Measurements from ENCODE around the gene ARL4D. TPM values are rescaled to one million over a fixed set of nuclear protein-coding genes. Genes with fewer than 3 reads are reported as not detected.

The ARL4D gene
- total and polyA plus RNA-seq, 12 donors, result 2.5 to 13.5 (median 4.1) TPM

DNA sequence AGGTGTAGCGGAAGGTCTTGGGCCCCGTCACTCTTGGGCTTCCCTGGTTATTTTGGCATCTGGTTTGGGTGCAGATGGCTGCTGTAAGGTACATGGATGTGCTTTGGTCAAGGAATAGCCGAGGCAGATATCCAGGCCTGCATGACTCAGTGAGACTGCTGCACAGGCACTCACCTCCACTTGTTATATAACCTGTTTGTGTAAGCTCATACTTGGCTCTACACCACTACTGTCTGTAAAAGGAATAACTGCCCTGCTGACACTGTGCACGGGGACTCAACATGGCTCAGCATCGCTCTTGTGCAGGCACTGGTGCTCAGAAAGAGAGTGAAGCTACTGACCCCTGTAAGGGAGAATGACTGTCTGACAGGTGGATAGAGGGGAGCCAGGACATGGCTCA lies 42.3 kb upstream of the ARL4D start:
- Histone ChIP-seq H3K27me3 (no peaks in the 10 kb centered on the region), H3K36me3 (no peaks in the 10 kb centered on the region), H3K9me3 (peaks cover 0 to 2% (median 0%) of the 10 kb centered on the region in 11 donors), H3K4me1 (peaks cover 0 to 30% (median 23%) of the 10 kb centered on the region in 9 donors), H3K4me3 (no peak overlapping the region), H3K27ac (no peak overlapping the region)
- WGBS, 2 donors, result 93 to 96% methylated on average over 5 of the region's 5 CpGs
- ATAC-seq, result no peak
- intact Hi-C loops (cut with DNase I), result no loop called here
- DNase-seq, result no peak
- TF ChIP-seq, protein P1, sequence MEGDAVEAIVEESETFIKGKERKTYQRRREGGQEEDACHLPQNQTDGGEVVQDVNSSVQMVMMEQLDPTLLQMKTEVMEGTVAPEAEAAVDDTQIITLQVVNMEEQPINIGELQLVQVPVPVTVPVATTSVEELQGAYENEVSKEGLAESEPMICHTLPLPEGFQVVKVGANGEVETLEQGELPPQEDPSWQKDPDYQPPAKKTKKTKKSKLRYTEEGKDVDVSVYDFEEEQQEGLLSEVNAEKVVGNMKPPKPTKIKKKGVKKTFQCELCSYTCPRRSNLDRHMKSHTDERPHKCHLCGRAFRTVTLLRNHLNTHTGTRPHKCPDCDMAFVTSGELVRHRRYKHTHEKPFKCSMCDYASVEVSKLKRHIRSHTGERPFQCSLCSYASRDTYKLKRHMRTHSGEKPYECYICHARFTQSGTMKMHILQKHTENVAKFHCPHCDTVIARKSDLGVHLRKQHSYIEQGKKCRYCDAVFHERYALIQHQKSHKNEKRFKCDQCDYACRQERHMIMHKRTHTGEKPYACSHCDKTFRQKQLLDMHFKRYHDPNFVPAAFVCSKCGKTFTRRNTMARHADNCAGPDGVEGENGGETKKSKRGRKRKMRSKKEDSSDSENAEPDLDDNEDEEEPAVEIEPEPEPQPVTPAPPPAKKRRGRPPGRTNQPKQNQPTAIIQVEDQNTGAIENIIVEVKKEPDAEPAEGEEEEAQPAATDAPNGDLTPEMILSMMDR (IDR thresholded peaks at IDR 0.05), result no peak

DNA sequence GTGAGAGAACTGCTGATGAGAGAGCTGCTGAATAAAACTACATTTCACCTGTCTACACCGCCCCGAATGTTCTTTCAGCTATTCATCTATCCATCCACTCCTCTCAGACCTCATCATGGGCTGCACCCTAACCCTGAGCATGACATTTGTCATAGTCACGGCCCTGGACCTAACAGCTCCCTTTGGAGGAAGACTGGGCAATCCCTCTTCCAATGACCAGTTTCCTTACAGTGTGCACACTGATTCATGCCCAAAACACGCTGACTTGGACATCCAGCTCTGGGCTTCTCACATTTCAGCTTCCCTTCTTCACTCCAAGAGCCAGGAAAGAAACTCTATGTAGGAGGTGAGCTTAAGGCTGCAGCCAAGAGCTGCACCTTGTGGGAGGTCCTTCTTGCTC lies 41.8 kb upstream of the ARL4D start:
- Histone ChIP-seq H3K36me3 (no peaks in the 10 kb centered on the region), H3K4me1 (peaks cover 0 to 32% (median 25%) of the 10 kb centered on the region in 9 donors), H3K27ac (no peak overlapping the region), H3K4me3 (no peak overlapping the region), H3K27me3 (no peaks in the 10 kb centered on the region), H3K9me3 (no peaks in the 10 kb centered on the region)
- 70 to 84% methylated on average over 4 of the region's 4 CpGs for WGBS, 2 donors
- DNase-seq, result no peak
- intact Hi-C loops (cut with DNase I), result no loop called here
- ATAC-seq, result no peak
- TF ChIP-seq, protein P1 (IDR thresholded peaks at IDR 0.05), result no peak

DNA sequence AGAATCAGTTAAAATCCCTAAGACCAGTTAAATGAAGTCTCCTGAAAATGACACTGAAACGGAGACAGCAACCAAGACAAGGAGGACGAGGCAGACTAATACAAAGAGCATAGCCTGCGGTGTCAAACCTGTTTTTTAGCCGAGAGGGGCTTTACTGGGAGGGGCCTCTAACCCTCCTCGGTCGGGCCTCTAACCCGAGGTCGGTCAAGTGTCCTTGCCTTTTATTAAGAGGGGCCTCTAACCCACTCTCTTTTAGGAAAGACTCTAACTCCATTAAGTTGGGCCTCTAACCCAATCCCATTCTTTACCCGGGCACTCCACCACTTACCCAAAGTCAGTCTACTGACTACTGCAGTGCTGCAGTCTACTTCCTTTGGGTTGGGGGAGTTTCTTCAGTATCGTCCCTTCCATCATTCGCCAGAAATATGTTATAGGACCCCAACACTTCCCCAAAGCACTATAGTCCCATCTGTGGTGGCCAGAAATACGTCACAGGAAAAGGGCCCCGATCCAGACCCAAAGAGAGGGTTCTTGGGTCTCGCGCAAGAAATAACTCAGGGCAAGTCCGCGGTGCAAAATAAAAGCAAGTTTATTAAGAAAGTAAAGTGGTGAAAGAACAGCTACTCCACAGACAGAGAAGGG lies 39.2 kb upstream of the ARL4D start:
- no peaks in the 10 kb centered on the region for H3K27me3 ChIP-seq
- peaks cover 0 to 20% (median 18%) of the 10 kb centered on the region in 9 donors for H3K4me1 ChIP-seq
- H3K4me3 ChIP-seq, result peak overlapping the region in 8 of 10 donors; percentile 45 to 72 (median 64)
- WGBS, 2 donors, result 70 to 80% methylated on average over 17 of the region's 17 CpGs
- no peak for DNase-seq
- intact Hi-C loops (cut with DNase I), result loop anchor here in 2 of 10 donors (2.0 to 10.0 kb wide), 3 partner anchors 29 to 335 kb away; partner anchors contain the start of genes RND2 (in 1 of the 2) and VAT1 (in 1 of the 2)
- no peaks in the 10 kb centered on the region for H3K36me3 ChIP-seq
- TF ChIP-seq, protein P1 (IDR thresholded peaks at IDR 0.05), result no peak
- no peaks in the 10 kb centered on the region for H3K9me3 ChIP-seq
- ATAC-seq, result no peak
- H3K27ac ChIP-seq, result peak overlapping the region in 9 of 10 donors; percentile 75 to 99 (median 96)

DNA sequence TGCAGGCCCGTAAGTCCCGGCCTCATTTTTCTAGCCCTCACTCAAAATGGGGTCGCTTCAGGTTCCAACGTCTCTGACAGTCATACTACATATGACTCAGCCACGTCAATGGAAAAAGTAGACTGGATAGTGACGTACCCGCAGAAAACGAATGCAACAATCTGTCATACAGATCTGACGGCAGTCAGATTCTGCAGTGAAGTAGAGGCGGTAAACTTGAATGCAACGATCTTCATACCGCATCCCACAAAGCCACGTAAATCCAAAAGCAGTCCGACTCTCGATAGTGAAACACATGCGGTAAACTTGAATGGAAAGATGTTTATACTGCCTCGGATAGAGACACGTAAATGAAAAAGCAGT lies 38.4 kb upstream of the ARL4D start:
- intact Hi-C loops (cut with DNase I), result loop anchor here in 2 of 10 donors (2.0 to 10.0 kb wide), 3 partner anchors 28 to 336 kb away; partner anchors contain the start of genes RND2 (in 1 of the 2) and VAT1 (in 1 of the 2)
- H3K27me3 ChIP-seq, result no peaks in the 10 kb centered on the region

More for the DNA sequence above, 38.4 kb upstream of the ARL4D start:
- DNase-seq (peak in 1 of 2 donors; percentile 66), ATAC-seq (peak in 7 of 8 donors; percentile 13 to 46 (median 40))
- Histone ChIP-seq H3K27ac (peak overlapping the region; percentile 75 to 99 (median 94)), H3K4me3 (peak overlapping the region; percentile 40 to 72 (median 62)), H3K9me3 (no peaks in the 10 kb centered on the region), H3K4me1 (peaks cover 0 to 20% (median 18%) of the 10 kb centered on the region in 9 donors), H3K36me3 (no peaks in the 10 kb centered on the region)
- TF ChIP-seq, protein P1 (IDR thresholded peaks at IDR 0.05), result no peak
- 17 to 46% methylated on average over 18 of the region's 18 CpGs for WGBS, 2 donors
